Right atrium auricular region (tissue), 2 donors: ENCODE results near the gene PRRT4. TPM values are rescaled to one million over a fixed set of nuclear protein-coding genes. Genes with fewer than 3 reads are reported as not detected.

ENCODE experiments used
- DNase-seq: peaks from one replicate; pipeline ENCODE4 v3.0.0-alpha.2; 2019; ENCODE audit warnings: low spot score
- H3K27ac ChIP-seq, 2 donors: fragments of 200-600 bp; sonication (generic); 1 replicate in 1 of 2; 2 replicates in 1 of 2; pipeline ENCODE4 v1.5.1; 2016 to 2019
- H3K27me3 ChIP-seq, 2 donors: fragments of 200-600 bp; sonication (generic); one replicate each; pipeline versions ENCODE4 v1.5.1 to v1.6.0; 2017 to 2019
- H3K36me3 ChIP-seq: fragments of 200-600 bp; sonication (generic); one replicate; pipeline ENCODE4 v1.5.1; 2016
- H3K4me1 ChIP-seq, 2 donors: fragments of 200-600 bp; sonication (generic); one replicate each; pipeline versions ENCODE4 v1.5.1 to v1.6.0; 2017 to 2019
- H3K4me3 ChIP-seq, 2 donors: fragments of 200-600 bp; sonication (generic); 1 replicate in 1 of 2; 2 replicates in 1 of 2; pipeline ENCODE4 v1.5.1; 2017 to 2019; ENCODE audit warnings: mild to moderate bottlenecking in 1 of 2, moderate library complexity in 1 of 2
- H3K9me3 ChIP-seq, 2 donors: fragments of 200-600 bp; sonication (generic); one replicate each; pipeline ENCODE4 v1.5.1; 2019
- CTCF ChIP-seq, 2 donors: fragments of 200-600 bp; sonication (generic); IDR thresholded peaks; one replicate each; pipeline ENCODE4 v1.5.1; 2019; ENCODE audit warnings: antibody characterized with exemption in 2 of 2
- total RNA-seq, 2 donors: library from RNA; depleted of rRNA; stranded (reverse); fragments of >200 nt; gene quantifications; one replicate each; pipeline ENCODE4 v1.1.0, GENCODE V29; 2016

Gene PRRT4
- total RNA-seq, 2 donors from 2014 or later = 0.37 to 1.1 TPM

DNA sequence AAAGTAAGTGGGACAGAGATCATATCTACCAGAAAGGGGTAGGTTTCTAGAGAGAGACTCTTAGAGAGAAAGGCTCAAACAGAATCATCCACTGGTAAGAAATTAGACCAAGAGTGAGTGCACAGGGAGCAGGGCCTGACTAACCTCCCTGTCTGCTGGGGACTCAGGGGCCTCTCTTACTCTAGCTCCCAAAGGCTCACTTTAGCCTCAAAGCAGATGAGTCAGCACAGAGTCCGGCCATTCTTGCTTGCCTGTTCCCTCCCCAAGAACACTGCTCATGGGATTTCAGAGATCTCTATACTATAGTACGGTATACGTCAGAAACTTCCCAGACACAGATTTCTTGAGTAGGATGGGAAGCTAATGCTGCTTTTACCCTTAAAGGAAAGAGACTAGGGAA is 50.5 kb downstream of the PRRT4 start:
- no peak overlapping the region for H3K4me3 ChIP-seq
- peaks cover 96% of the 10 kb centered on the region for H3K36me3 ChIP-seq
- TF ChIP-seq CTCF (IDR thresholded peaks at IDR 0.05) = no peak
- H3K27ac ChIP-seq = no peak overlapping the region
- DNase-seq = no peak
- no peaks in the 10 kb centered on the region for H3K27me3 ChIP-seq
- H3K9me3 ChIP-seq = no peaks in the 10 kb centered on the region
- no peaks in the 10 kb centered on the region for H3K4me1 ChIP-seq

GRCh38 chr7:128310499-128310898 is 51.0 kb downstream of the PRRT4 start:
- DNase-seq = no peak
- H3K27me3 ChIP-seq = no peaks in the 10 kb centered on the region
- no peak overlapping the region for H3K4me3 ChIP-seq
- TF ChIP-seq CTCF (IDR thresholded peaks at IDR 0.05) = no peak
- no peak overlapping the region for H3K27ac ChIP-seq
- H3K36me3 ChIP-seq = peaks cover 96% of the 10 kb centered on the region
- H3K9me3 ChIP-seq = no peaks in the 10 kb centered on the region
- H3K4me1 ChIP-seq = no peaks in the 10 kb centered on the region

DNA sequence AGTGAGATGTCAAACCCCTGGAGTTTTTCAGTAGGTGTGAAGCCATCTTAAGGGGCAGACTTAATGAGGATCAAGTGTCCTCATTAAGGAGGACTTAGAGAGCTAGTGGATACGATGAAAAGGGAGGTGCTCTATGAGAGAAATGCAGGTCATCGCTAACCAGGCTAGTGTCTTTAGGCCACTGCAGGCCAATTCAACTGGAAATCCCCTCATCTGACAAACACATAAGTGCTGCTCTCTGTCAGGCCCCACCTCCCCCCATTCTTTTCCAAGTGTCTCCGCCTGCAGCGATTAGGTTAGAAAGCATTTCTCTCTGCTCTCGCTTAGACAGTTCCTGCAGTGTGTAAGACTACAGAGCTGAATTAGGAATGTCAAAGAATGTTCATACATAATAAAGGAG is 51.5 kb downstream of the PRRT4 start:
- H3K36me3 ChIP-seq = peaks cover 96% of the 10 kb centered on the region
- DNase-seq = no peak
- no peaks in the 10 kb centered on the region for H3K4me1 ChIP-seq
- TF ChIP-seq CTCF (IDR thresholded peaks at IDR 0.05) = no peak
- H3K4me3 ChIP-seq = no peak overlapping the region
- H3K27ac ChIP-seq = no peak overlapping the region
- no peaks in the 10 kb centered on the region for H3K27me3 ChIP-seq
- no peaks in the 10 kb centered on the region for H3K9me3 ChIP-seq

GRCh38 chr7:128309124-128309523 is 52.4 kb downstream of the PRRT4 start:
- no peaks in the 10 kb centered on the region for H3K4me1 ChIP-seq

DNA sequence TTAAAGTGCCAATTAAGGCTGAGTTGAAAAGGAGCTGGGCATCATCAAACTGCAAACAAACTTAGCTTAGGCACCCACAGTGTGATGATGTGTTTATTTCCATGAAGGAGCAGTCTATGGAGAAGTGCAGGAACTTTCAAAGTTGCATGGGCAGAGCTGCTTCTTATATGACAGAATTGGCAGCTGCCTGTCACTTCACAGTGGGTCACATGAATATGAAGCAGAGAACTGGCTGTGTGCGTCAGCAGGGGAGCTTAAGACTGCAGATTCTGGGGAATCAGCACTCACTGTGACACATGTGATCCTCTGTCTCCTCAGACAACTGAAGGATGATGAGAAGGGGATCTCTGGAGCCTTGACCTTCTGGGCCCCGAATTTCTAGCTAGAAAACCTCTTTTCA is 54.4 kb downstream of the PRRT4 start:
- DNase-seq = no peak
- Histone ChIP-seq H3K27me3 (no peaks in the 10 kb centered on the region), H3K4me1 (peaks cover 0 to 4% of the 10 kb centered on the region in 2 donors), H3K4me3 (no peak overlapping the region), H3K27ac (no peak overlapping the region), H3K36me3 (peaks cover 74% of the 10 kb centered on the region), H3K9me3 (no peaks in the 10 kb centered on the region)
- TF ChIP-seq CTCF (IDR thresholded peaks at IDR 0.05) = no peak

More at GRCh38 chr7:128309124-128309523, 52.4 kb downstream of the PRRT4 start:
- TF ChIP-seq CTCF (IDR thresholded peaks at IDR 0.05) = no peak
- Histone ChIP-seq H3K27ac (no peak overlapping the region), H3K27me3 (no peaks in the 10 kb centered on the region), H3K36me3 (peaks cover 88% of the 10 kb centered on the region), H3K9me3 (no peaks in the 10 kb centered on the region), H3K4me3 (no peak overlapping the region)
- DNase-seq = no peak

DNA sequence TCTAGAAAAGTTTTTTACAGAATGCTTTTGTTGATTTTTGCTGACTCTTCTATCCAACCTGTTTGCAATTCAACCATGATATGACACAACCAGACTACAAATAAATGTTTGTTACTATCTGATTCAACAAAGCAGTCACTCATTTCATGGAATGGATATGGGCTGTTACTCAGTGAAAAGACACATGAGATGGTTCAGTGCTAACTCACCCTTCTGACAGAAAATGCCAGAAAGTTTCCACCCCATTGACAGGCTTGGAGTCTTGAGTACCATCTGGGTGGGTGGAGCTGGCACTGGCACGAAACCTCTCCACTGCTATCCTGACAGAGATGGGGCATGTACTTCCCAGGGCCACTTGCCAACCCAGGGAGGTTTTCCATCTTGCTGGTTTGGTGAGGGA is 57.3 kb downstream of the PRRT4 start:
- no peaks in the 10 kb centered on the region for H3K27me3 ChIP-seq
- H3K4me1 ChIP-seq = peaks cover 0 to 5% of the 10 kb centered on the region in 2 donors
- H3K9me3 ChIP-seq = no peaks in the 10 kb centered on the region
- H3K27ac ChIP-seq = no peak overlapping the region
- DNase-seq = no peak
- no peak overlapping the region for H3K4me3 ChIP-seq
- peaks cover 45% of the 10 kb centered on the region for H3K36me3 ChIP-seq
- no peak for TF ChIP-seq CTCF (IDR thresholded peaks at IDR 0.05)
